Naive B cell (primary cell): ENCODE data around the gene TTC33. TPM values are rescaled to one million over a fixed set of nuclear protein-coding genes. Genes with fewer than 3 reads are reported as not detected.
"Not testable (repeated sequence)": the region's sequence is repeated elsewhere in the genome, so short reads cannot be mapped to it uniquely, and the experiment has no call there.

ENCODE experiments used
- ATAC-seq, 2 donors: fragments of 150-1000 bp; cut with Tn5 transposase; 2 replicates each; pipeline ENCODE4 v1.10.0; 2021; ENCODE audit warnings: low read depth in 2 of 2, mild to moderate bottlenecking in 2 of 2, moderate library complexity in 2 of 2
- DNase-seq: peaks from one replicate; pipeline ENCODE4 v3.0.0; 2022
- H3K27ac Mint-ChIP-seq, 6 donors: one replicate each; pipeline ENCODE4 v1.8.0; 2020 to 2022; ENCODE audit warnings: mild to moderate bottlenecking in 6 of 6, mixed read lengths in 6 of 6, moderate library complexity in 5 of 6, inconsistent platforms in 2 of 6
- H3K27me3 Mint-ChIP-seq, 3 donors: one replicate each; pipeline ENCODE4 v1.8.0; 2021 to 2022; ENCODE audit warnings: mixed read lengths in 3 of 3, mild to moderate bottlenecking in 1 of 3
- H3K36me3 Mint-ChIP-seq, 2 donors: one replicate each; pipeline ENCODE4 v1.8.0; 2020 to 2022; ENCODE audit warnings: mixed read lengths in 2 of 2, inconsistent platforms in 1 of 2, mild to moderate bottlenecking in 1 of 2
- H3K4me1 Mint-ChIP-seq, 3 donors: one replicate each; pipeline ENCODE4 v1.8.0; 2020 to 2022; ENCODE audit warnings: mixed read lengths in 3 of 3, inconsistent platforms in 1 of 3, mild to moderate bottlenecking in 1 of 3, moderate library complexity in 1 of 3
- H3K4me3 Mint-ChIP-seq, 8 donors: one replicate each; pipeline ENCODE4 v1.8.0; 2020 to 2022; ENCODE audit warnings: mild to moderate bottlenecking in 8 of 8, mixed read lengths in 8 of 8, moderate library complexity in 8 of 8, inconsistent platforms in 2 of 8
- H3K9me3 Mint-ChIP-seq, 7 donors: one replicate each; pipeline ENCODE4 v1.8.0; 2020 to 2022; ENCODE audit warnings: mixed read lengths in 7 of 7, mild to moderate bottlenecking in 5 of 7, inconsistent platforms in 2 of 7, moderate library complexity in 1 of 7
- polyA plus RNA-seq, 6 donors: library from polyadenylated mRNA; unstranded; fragments of 300-500 nt; fragmentation: Illumina TruSeq; gene quantifications; one replicate each; pipeline ENCODE4 v1.2.3, GENCODE V29; 2021; ENCODE audit warnings: low read depth in 6 of 6

Gene TTC33
- polyA plus RNA-seq, 6 donors from 2014 or later: 14.6 to 21.6 (median 18.9) TPM

GRCh38 chr5:40646266-40646665, 109.5 kb downstream of the TTC33 start:
- Mint-ChIP-seq H3K9me3 (peaks cover 0 to 4% (median 0%) of the 10 kb centered on the region in 7 donors), H3K4me1 (peaks cover 7 to 14% (median 11%) of the 10 kb centered on the region in 3 donors)
- no peak for ATAC-seq

DNA sequence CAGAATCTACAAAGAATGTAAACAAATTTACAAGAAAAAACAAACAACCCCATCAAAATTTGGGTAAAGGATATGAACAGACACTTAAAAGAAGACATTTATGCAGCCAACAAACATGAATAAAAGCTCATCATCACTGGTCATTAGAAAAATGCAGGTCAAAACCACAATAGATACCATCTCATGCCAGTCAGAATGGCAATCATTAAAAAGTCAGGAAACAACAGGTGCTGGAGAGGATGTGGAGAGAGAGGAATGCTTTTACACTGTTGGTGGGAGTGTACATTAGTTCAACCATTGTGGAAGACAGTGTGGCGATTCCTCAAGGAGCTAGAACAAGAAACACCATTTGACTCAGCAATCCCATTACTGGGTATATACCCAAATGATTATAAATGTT, 116.2 kb downstream of the TTC33 start:
- not testable (repeated sequence) for H3K27me3 Mint-ChIP-seq, H3K4me3 Mint-ChIP-seq, ATAC-seq, H3K4me1 Mint-ChIP-seq, DNase-seq
- peaks cover 0 to 30% (median 25%) of the 10 kb centered on the region in 7 donors for H3K9me3 Mint-ChIP-seq
- H3K27ac Mint-ChIP-seq: peak overlapping the region in 1 of 6 donors; percentile 19
- peaks cover 15 to 17% of the 10 kb centered on the region in 2 donors for H3K36me3 Mint-ChIP-seq

More at GRCh38 chr5:40646266-40646665, 109.5 kb downstream of the TTC33 start:
- peaks cover 0 to 4% of the 10 kb centered on the region in 2 donors for H3K36me3 Mint-ChIP-seq
- H3K4me3 Mint-ChIP-seq: no peak overlapping the region
- no peaks in the 10 kb centered on the region for H3K27me3 Mint-ChIP-seq
- no peak for DNase-seq
- H3K27ac Mint-ChIP-seq: no peak overlapping the region

GRCh38 chr5:40634593-40634992, 121.2 kb downstream of the TTC33 start:
- peaks cover 15 to 17% of the 10 kb centered on the region in 2 donors for H3K36me3 Mint-ChIP-seq
- no peak for ATAC-seq
- DNase-seq: no peak

GRCh38 chr5:40634154-40634553, 121.6 kb downstream of the TTC33 start:
- Mint-ChIP-seq H3K4me1 (peaks cover 6 to 10% (median 8%) of the 10 kb centered on the region in 3 donors), H3K27ac (no peak overlapping the region), H3K27me3 (no peaks in the 10 kb centered on the region), H3K4me3 (no peak overlapping the region), H3K9me3 (peaks cover 0 to 25% (median 20%) of the 10 kb centered on the region in 7 donors), H3K36me3 (peaks cover 15 to 17% of the 10 kb centered on the region in 2 donors)
- DNase-seq (no peak), ATAC-seq (no peak)

More at GRCh38 chr5:40634593-40634992, 121.2 kb downstream of the TTC33 start:
- Mint-ChIP-seq H3K4me3 (no peak overlapping the region), H3K27me3 (no peaks in the 10 kb centered on the region), H3K4me1 (peaks cover 6 to 9% (median 8%) of the 10 kb centered on the region in 3 donors), H3K9me3 (peaks cover 0 to 27% (median 20%) of the 10 kb centered on the region in 7 donors), H3K27ac (no peak overlapping the region)

DNA sequence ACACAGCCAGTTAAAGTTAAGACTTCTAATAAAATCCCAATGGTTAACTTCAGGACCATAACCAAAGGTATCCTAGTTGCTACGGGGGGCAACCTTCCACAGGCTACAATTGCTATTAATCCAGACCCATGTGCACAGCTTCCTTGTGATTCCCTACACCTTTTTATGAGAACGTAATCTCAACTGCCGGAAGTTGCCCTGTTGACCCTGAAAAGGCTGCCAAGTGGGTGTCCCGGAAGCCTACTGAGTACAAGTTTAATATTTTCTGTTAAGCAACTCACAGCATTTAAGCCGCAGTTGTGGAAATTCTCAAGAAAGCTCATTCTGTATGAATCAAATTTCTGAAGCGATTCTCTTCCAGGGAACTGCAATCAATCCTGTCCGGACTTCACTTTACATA, 124.5 kb downstream of the TTC33 start:
- no peak overlapping the region for H3K4me3 Mint-ChIP-seq
- H3K9me3 Mint-ChIP-seq: peaks cover 0 to 12% (median 6%) of the 10 kb centered on the region in 7 donors
- peaks cover 6 to 24% (median 22%) of the 10 kb centered on the region in 3 donors for H3K4me1 Mint-ChIP-seq

DNA sequence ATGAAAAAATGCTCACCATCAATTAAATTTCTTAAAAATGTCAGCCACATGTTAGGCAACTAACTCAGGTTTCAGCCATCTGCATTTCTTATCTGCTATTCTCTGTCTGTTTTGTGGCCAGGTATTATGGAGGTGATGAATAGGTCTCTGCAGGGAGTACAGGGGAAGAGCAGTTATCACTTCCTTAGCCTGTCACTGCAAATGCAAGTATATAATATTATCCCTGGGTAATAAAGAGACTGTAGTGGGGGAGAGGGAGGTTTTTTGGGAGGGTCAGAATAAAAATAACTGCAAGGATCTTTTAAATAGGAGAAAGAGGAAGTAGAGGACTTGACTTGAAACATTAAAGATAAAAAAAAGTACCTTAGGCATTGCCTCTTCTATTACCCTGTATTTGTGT, 125.6 kb downstream of the TTC33 start:
- peak; percentile 22 to 26 for ATAC-seq
- Mint-ChIP-seq H3K4me3 (no peak overlapping the region), H3K4me1 (peaks cover 6 to 24% (median 22%) of the 10 kb centered on the region in 3 donors), H3K27me3 (no peaks in the 10 kb centered on the region), H3K27ac (peak overlapping the region in 2 of 6 donors; percentile 2 to 31), H3K36me3 (no peaks in the 10 kb centered on the region), H3K9me3 (peaks cover 0 to 2% (median 0%) of the 10 kb centered on the region in 7 donors)
- DNase-seq: no peak

More for the DNA sequence above, 124.5 kb downstream of the TTC33 start:
- peaks cover 6 to 8% of the 10 kb centered on the region in 2 donors for H3K36me3 Mint-ChIP-seq
- no peak for ATAC-seq
- no peaks in the 10 kb centered on the region for H3K27me3 Mint-ChIP-seq
- H3K27ac Mint-ChIP-seq: no peak overlapping the region
- DNase-seq: no peak

DNA sequence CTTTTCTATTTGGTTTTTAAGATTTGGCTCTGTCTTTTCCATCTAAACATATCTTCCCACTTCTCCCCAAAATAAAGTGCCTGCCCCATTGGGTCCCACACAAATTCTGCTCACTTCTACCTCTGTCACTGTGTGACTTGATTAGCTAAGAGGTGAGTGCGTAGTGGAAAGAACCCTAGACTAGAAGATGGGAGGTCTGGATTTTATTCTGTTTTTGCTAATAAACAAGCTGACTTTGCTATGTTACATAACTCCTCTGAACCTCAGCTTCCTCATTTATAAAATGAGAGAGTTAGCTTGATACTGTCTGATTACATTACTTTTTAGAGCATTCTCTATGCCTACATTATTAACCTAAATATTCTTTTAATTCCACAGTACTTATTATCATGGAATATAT, 127.4 kb downstream of the TTC33 start:
- Mint-ChIP-seq H3K27me3 (no peaks in the 10 kb centered on the region), H3K36me3 (no peaks in the 10 kb centered on the region), H3K4me3 (peak overlapping the region in 1 of 8 donors; percentile 30), H3K4me1 (peaks cover 6 to 24% (median 22%) of the 10 kb centered on the region in 3 donors), H3K27ac (peak overlapping the region in 4 of 6 donors; percentile 72 to 95 (median 82)), H3K9me3 (peaks cover 0 to 5% (median 0%) of the 10 kb centered on the region in 7 donors)
- peak; percentile 27 for DNase-seq
- ATAC-seq: peak; percentile 93

DNA sequence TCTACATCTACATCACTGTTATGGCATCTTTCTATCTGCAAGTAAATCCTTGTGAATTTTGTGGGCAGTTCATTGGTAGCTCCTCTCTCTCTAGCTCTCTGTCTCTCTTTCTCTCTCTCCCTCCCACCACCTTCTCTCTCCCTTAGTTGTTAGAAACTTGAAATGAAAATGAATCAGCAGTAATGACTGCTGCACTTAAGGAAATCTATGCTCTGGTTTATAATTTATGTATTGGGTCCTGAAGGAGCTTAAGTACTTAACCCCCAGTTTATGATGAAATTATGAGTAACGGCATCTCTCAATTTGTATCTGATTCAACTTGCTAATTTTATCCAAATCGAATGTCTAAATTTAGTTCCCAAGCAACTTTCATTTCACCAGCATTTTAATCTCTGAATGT, 128.1 kb downstream of the TTC33 start:
- no peak for ATAC-seq
- no peak for DNase-seq
- Mint-ChIP-seq H3K27ac (peak overlapping the region in 4 of 6 donors; percentile 70 to 95 (median 82)), H3K4me3 (no peak overlapping the region), H3K4me1 (peaks cover 6 to 24% (median 22%) of the 10 kb centered on the region in 3 donors), H3K27me3 (no peaks in the 10 kb centered on the region), H3K36me3 (no peaks in the 10 kb centered on the region), H3K9me3 (peaks cover 0 to 5% (median 0%) of the 10 kb centered on the region in 7 donors)

- ATAC-seq (no peak), DNase-seq (no peak)
- Mint-ChIP-seq H3K27me3 (no peaks in the 10 kb centered on the region), H3K4me1 (peaks cover 6 to 24% (median 22%) of the 10 kb centered on the region in 3 donors), H3K4me3 (no peak overlapping the region), H3K36me3 (no peaks in the 10 kb centered on the region), H3K9me3 (peaks cover 0 to 5% (median 0%) of the 10 kb centered on the region in 7 donors), H3K27ac (no peak overlapping the region)
Measured at GRCh38 chr5:40626801-40627200, 129.0 kb downstream of the TTC33 start.

DNA sequence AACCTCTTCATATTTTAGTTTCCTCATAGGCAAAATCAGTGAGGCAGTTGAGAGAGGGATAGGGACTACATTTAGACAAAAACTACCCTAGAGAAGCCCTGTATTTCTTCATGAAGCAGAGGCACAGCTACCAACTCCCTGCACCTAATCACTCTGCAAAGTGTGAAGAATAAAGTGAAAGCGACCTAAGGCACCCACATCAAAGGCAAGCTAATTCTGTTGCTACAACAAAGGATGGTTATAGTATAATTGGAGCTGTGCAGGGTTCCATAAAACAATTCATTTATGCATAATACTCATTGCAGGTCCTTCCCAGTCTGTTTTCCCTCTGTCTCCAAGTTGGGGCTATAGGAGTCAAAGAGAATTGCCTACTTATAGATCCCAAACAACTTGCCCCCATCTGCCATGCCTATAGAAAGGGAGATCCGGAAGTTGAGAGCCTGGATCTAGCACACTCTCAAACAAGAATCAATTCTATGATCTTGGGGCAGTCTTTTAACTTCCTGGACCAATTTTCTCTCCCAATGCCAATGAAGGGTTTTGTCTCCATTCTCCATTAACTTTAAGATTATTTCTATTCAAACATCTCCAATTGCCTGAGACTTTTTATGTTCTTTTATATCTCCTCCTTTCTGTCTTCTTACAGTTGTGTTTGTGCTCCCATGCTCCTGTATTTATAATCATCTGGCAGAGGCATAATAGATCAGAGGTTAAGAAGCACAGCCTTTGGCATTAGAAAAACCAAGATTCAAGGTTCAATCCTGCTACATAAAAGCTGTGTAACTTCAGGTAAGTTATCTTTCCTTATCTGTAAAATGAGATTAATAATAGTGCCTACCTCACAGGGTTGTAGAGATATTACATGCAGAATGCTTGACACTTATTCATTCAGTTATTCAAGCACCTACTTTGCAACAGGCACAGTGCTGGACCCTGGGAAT, 132.0 kb downstream of the TTC33 start:
- H3K4me1 Mint-ChIP-seq: peaks cover 0 to 14% (median 10%) of the 10 kb centered on the region in 3 donors
- H3K27me3 Mint-ChIP-seq: no peaks in the 10 kb centered on the region
- DNase-seq (no peak), ATAC-seq (no peak)
- H3K4me3 Mint-ChIP-seq: no peak overlapping the region
- H3K9me3 Mint-ChIP-seq: peaks cover 0 to 5% (median 0%) of the 10 kb centered on the region in 7 donors
- H3K36me3 Mint-ChIP-seq: no peaks in the 10 kb centered on the region
- H3K27ac Mint-ChIP-seq: no peak overlapping the region

DNA sequence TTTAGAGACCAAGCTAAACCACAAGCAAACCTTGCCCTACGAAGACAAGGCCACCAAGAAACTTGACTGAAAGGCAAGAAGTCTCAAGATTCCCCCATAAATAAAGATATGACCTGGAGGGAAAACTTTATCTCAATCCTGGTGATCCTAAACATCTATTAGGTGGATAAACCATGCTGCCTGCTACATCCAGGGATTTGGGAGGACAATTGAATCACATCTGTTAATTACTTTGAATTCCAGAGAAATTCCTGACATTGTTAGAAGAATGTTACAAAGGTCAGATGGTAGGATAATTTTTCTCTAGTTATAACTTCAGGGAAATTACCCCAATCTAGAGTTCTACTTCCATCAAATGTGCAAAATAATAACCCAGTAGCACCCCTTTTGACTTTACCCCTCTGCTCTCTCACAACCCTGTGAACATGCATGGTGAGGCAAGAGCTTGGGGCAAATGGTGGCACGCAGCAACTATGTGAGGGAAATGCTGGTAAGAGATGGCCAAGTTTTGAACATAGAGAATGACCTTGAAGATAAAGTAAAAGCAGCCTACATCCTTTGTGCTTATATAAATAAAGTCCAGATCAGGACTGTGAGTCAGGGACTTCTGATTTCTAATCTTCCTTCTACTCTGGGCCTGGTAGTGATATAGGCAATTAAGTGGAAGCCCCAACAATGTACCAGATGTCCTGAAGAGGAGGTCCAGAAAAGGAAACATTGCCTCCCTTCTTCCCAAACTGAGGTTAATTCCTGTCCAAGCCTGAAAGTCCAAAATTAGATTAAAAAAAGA, 133.1 kb downstream of the TTC33 start:
- peaks cover 0 to 5% (median 0%) of the 10 kb centered on the region in 7 donors for H3K9me3 Mint-ChIP-seq
- no peaks in the 10 kb centered on the region for H3K27me3 Mint-ChIP-seq
- ATAC-seq (no peak), DNase-seq (no peak)
- peaks cover 0 to 3% (median 2%) of the 10 kb centered on the region in 3 donors for H3K4me1 Mint-ChIP-seq
- peak overlapping the region in 1 of 6 donors; percentile 12 for H3K27ac Mint-ChIP-seq
- H3K36me3 Mint-ChIP-seq: no peaks in the 10 kb centered on the region
- no peak overlapping the region for H3K4me3 Mint-ChIP-seq

DNA sequence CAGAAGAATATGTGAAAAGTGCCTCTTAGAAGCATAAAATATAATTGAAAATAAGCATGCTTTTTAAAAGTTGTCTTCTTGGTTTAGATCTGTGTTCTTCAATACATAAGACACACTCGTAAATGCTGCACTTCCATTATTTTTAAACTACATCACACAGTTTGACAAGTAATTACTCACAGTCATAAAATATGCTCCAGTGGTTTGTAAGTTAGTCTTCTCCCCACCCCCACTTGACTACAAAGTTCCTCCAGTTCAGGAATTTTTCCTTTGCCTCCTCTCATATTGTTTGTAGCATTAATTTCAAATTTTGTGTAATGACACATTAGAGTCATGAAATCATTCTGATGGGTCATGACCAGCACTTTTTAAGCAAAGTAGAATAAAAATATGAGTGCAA, 136.3 kb downstream of the TTC33 start:
- H3K27me3 Mint-ChIP-seq: no peaks in the 10 kb centered on the region
- H3K4me1 Mint-ChIP-seq: peaks cover 10 to 17% (median 16%) of the 10 kb centered on the region in 3 donors
- no peaks in the 10 kb centered on the region for H3K36me3 Mint-ChIP-seq
- ATAC-seq (no peak), DNase-seq (no peak)
- H3K9me3 Mint-ChIP-seq: peaks cover 0 to 5% (median 0%) of the 10 kb centered on the region in 7 donors
- no peak overlapping the region for H3K4me3 Mint-ChIP-seq
- H3K27ac Mint-ChIP-seq: no peak overlapping the region

DNA sequence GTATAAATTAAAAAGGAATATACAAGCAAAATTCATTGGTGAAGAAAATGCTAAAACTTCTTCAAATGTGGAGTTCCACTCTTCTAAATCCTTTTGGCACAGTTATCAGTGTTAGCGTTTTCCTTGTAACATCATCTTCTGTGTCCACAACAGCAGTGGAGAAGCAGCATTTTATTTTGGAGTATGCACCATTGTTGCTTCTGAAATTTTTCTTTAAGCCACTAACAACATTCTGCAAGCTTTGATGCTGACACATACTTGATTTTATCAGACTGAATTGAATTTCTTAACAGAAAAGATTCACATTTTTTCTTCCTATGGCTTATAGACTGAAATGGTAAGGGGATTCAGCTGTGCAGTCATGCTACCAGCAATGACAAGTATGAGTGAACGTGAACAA, 136.8 kb downstream of the TTC33 start:
- peaks cover 10 to 17% (median 16%) of the 10 kb centered on the region in 3 donors for H3K4me1 Mint-ChIP-seq
- H3K9me3 Mint-ChIP-seq: peaks cover 0 to 5% (median 0%) of the 10 kb centered on the region in 7 donors
- no peaks in the 10 kb centered on the region for H3K36me3 Mint-ChIP-seq
- DNase-seq (no peak), ATAC-seq (no peak)
- no peaks in the 10 kb centered on the region for H3K27me3 Mint-ChIP-seq
- no peak overlapping the region for H3K4me3 Mint-ChIP-seq
- H3K27ac Mint-ChIP-seq: no peak overlapping the region
